ENCODE results near the gene TUG1.

Gene TUG1

DNA sequence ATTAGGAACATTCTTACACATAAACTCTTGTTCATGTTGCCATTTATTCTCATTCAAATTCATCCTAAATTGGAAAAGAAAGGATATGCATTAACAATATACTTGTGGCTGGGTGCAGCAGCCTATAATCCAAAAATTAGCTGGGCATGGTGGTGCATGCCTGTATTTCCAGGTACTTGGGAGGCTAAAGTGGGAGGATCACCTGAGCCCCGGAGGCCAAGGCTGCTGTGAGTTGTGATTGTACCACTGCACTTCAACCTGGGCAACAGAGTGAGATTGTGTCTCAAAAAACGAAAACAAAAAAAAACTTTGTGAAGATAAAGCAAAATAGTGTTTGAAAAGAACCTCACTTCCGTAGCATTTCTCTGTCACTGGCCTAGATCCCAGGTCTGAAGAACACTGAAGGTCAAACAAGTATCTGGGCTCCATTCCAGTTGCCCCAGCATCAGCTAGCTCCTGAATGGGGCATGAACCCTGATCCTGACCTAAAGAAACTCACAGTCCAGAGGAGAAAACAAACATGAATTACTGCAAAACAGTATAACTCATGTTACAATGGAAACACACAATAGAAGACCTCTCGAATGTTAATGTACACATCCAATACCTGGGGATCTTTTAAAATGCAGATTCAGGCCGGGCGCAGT lies 32.2 kb downstream of the TUG1 start:
- DNase-seq (ENCODE audit: low read depth, low spot score): no peak

DNA sequence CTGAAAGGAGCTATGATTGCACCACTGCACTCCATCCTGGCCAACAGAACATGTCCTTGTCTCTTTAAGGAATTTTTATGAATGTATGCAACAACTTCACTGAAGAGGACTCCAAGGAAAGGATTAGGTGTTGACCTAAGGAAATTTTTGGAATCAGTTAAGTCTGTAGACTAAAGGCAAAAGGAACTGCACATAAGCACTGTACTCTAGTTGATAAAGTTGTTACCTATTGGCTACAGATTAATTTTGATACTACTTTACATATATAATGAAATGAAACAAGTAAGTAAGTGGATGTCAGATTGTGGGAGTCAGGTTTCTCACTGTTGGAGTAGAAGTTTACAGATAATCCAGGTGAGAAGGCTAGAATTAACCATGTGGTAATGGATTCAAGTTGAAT lies 36.5 kb downstream of the TUG1 start:
- DNase-seq (ENCODE audit: low read depth, low spot score): no peak

DNA sequence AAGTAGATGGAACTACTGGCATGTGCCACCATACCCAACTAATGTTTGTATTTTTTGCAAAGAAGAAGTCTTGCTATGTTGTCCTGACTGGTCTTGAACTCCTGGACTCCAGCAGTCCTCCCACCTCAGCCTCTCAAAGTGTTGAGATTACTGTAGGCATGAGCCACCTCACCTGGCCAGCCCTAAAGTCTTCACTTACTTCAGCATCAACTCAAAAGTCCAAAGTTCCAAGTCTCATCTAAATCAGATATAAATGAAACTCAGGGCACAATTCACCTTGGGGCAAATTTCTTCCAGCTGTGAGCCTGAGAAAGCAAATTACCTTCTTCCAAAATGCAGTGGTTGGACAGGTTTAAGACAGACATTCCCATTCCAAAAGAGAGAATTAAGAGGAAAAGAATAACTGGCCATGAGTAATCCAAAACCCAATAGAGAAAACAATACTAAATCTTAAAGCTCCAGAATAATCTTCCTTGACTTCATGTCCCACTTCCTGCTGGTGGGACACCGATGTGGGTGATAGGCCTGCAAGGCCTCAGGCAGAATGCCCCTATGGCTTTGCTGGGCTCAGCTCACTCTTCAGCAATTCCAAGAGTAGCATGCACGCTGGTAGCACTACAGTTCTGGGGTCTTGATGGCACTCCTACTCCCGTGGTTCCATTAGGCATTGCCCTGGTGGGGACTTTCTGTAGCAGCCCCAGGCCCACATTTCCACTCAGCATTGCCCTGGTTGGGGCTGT lies 50.3 kb downstream of the TUG1 start:
- no peak for DNase-seq (ENCODE audit: low read depth, low spot score)

GRCh38 chr22:31020334-31020733 lies 51.3 kb downstream of the TUG1 start:
- DNase-seq (ENCODE audit: low read depth, low spot score): no peak

DNA sequence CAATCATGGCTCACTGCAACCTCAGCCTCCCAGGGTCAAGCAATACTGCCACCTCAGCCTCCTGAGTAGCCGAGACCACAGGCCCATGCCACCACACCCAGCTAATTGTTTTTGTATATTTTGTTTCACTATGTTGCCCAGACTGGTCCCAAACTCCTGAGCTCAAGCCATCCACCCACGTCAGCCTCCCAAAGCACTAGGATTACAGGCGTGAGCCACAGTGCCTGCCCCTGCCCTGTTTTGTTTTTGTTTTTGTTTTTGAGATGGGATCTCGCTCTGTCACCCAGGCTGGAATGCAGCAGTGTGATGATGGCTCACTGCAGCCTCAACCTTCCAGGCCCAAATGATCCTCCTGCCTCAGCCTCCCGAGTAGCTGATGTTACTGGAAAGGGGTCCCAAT lies 53.5 kb downstream of the TUG1 start:
- DNase-seq (ENCODE audit: low read depth, low spot score): no peak
